HCT116 (cell line): ENCODE data around the gene CBFA2T2. TPM values are rescaled to one million over a fixed set of nuclear protein-coding genes. Genes with fewer than 3 reads are reported as not detected.

Source experiments
- ATAC-seq: fragments of 200-7000 bp; cut with Tn5 transposase; 2 replicates; pipeline ENCODE4 v1.9.1; 2020; ENCODE audit warnings: mild to moderate bottlenecking, moderate library complexity
- BruUV-seq: library from RNA; stranded (reverse); fragments of 400-500 nt; replicated peaks from 2 replicates; lab custom pipeline; 2021; lab: Mats Ljungman, UMichigan
- CTCF ChIA-PET: fragments of 300-600 bp; sonication (Branson Sonifier 250); formaldehyde crosslinking; loops from one replicate; lab custom pipeline; 2021; ENCODE audit warnings: antibody characterized with exemption; lab: Charles Lee
- POLR2A ChIA-PET: fragments of 300-600, 350-600 bp; sonication (Branson Sonifier 250); formaldehyde crosslinking; loops from one replicate; lab custom pipeline; 2021; ENCODE audit warnings: antibody characterized with exemption; lab: Charles Lee
- RAD21 ChIA-PET, 2 experiments: fragments of 300-600 bp; sonication (Branson Sonifier 250); formaldehyde crosslinking; loops; one replicate each; lab custom pipeline; 2023; ENCODE audit warnings: low total read pairs in 2 of 2; ENCODE audit not compliant: uncharacterized antibody in 2 of 2, unreplicated experiment in 2 of 2, low non-redundant PET in 1 of 2; lab: Charles Lee
- DNase-seq: peaks from one replicate; pipeline ENCODE4 v3.0.0-alpha.2; 2010; ENCODE audit warnings: low read depth, low spot score
- H2AFZ ChIP-seq: fragments of 200-600 bp; shearing (Covaris generic), sonication (generic); 2 replicates; pipeline ENCODE4 v1.6.1; 2017; ENCODE audit warnings: low read depth, mixed run types, mixed read lengths, antibody characterized with exemption, low read length; ENCODE audit not compliant: poor library complexity, severe bottlenecking
- H3K27ac ChIP-seq: 2 replicates; pipeline ENCODE4 v1.5.1; 2012; ENCODE audit warnings: low read depth, low read length
- H3K27me3 ChIP-seq: fragments of 200-600 bp; sonication (generic); 2 replicates; pipeline ENCODE4 v1.6.1; 2016; ENCODE audit warnings: mixed run types, low read length, mixed read lengths; ENCODE audit not compliant: insufficient read depth
- H3K36me3 ChIP-seq, 2 experiments: fragments of 200-500 bp in 1 of 2; fragments of 200-600 bp in 1 of 2; sonication (Bioruptor generic) in 1 of 2; sonication (generic) in 1 of 2; 2 replicates each; pipeline versions ENCODE4 v1.5.1 to v1.6.1; 2014 to 2016; ENCODE audit warnings: low read length in 2 of 2, inconsistent platforms in 1 of 2, mixed read lengths in 1 of 2, mixed run types in 1 of 2; ENCODE audit not compliant: insufficient read depth in 2 of 2, control insufficient read depth in 1 of 2
- H3K4me1 ChIP-seq, 2 experiments: fragments of 200-600 bp in 1 of 2; sonication (generic) in 1 of 2; 2 replicates each; pipeline versions ENCODE4 v1.5.1 to v1.6.1; 2012 to 2017; ENCODE audit warnings: low read length in 2 of 2, inconsistent platforms in 1 of 2, mild to moderate bottlenecking in 1 of 2, mixed read lengths in 1 of 2, mixed run types in 1 of 2, moderate library complexity in 1 of 2; ENCODE audit not compliant: insufficient read depth in 2 of 2, control insufficient read depth in 1 of 2
- H3K4me2 ChIP-seq: fragments of 200-600 bp; sonication (generic); 2 replicates; pipeline ENCODE4 v1.6.1; 2017; ENCODE audit warnings: mixed run types, low read length, mixed read lengths
- H3K4me3 ChIP-seq, 2 experiments: fragments of 200-600 bp in 1 of 2; sonication (generic) in 1 of 2; replicated peaks in 1 of 2; 2 replicates each; pipeline ENCODE4 v1.5.1; 2011 to 2016; ENCODE audit warnings: low read length in 2 of 2, control low read depth in 1 of 2, low read depth in 1 of 2, mild to moderate bottlenecking in 1 of 2, mixed read lengths in 1 of 2, mixed run types in 1 of 2
- H3K79me2 ChIP-seq: fragments of 200-600 bp; sonication (generic); 2 replicates; pipeline ENCODE4 v1.6.1; 2017; ENCODE audit warnings: mild to moderate bottlenecking, mixed run types, low read length, moderate library complexity, mixed read lengths; ENCODE audit not compliant: insufficient read depth
- H3K9ac ChIP-seq: fragments of 200-600 bp; sonication (generic); 2 replicates; pipeline ENCODE4 v1.6.1; 2016; ENCODE audit warnings: low read length, mixed read lengths
- H3K9me2 ChIP-seq: fragments of 200-600 bp; sonication (generic), shearing (Covaris generic); 2 replicates; pipeline ENCODE4 v1.6.1; 2017; ENCODE audit warnings: mixed run types, mild to moderate bottlenecking, moderate library complexity; ENCODE audit not compliant: insufficient read depth
- H3K9me3 ChIP-seq, 2 experiments: fragments of 200-500 bp in 1 of 2; fragments of 200-600 bp in 1 of 2; sonication (Bioruptor generic) in 1 of 2; sonication (generic) in 1 of 2; 2 replicates each; pipeline ENCODE4 v1.6.1; 2014 to 2017; ENCODE audit warnings: low read length in 2 of 2, mixed read lengths in 2 of 2, inconsistent platforms in 1 of 2, low read depth in 1 of 2, mild to moderate bottlenecking in 1 of 2, mixed run types in 1 of 2, moderate library complexity in 1 of 2; ENCODE audit not compliant: control insufficient read depth in 1 of 2, insufficient read depth in 1 of 2
- H4K20me1 ChIP-seq: fragments of 200-600 bp; sonication (generic), shearing (Covaris generic); 2 replicates; pipeline ENCODE4 v1.6.1; 2017; ENCODE audit warnings: mixed run types, mild to moderate bottlenecking, moderate library complexity; ENCODE audit not compliant: insufficient read depth
- CTCF ChIP-seq, 3 experiments: fragments of 200-600 bp in 1 of 3; sonication (generic) in 1 of 3; IDR thresholded peaks in 2 of 3; conservative IDR thresholded peaks in 1 of 3; 2 replicates each; pipeline ENCODE4 v1.5.1; 2012 to 2017; ENCODE audit warnings: low read depth in 2 of 3, low read length in 2 of 3, antibody characterized with exemption in 1 of 3, borderline replicate concordance in 1 of 3, control low read depth in 1 of 3, mild to moderate bottlenecking in 1 of 3, mixed read lengths in 1 of 3, mixed run types in 1 of 3, moderate library complexity in 1 of 3; ENCODE audit not compliant: insufficient read depth in 1 of 3
- EGR1 ChIP-seq: IDR thresholded peaks from 2 replicates; pipeline ENCODE4 v1.6.1; 2012; ENCODE audit warnings: low read depth
- REST ChIP-seq: IDR thresholded peaks from 2 replicates; pipeline ENCODE4 v1.6.1; 2012; ENCODE audit warnings: low read depth
- YY1 ChIP-seq: IDR thresholded peaks from 2 replicates; pipeline ENCODE4 v1.6.1; 2011; ENCODE audit warnings: low read length, low read depth, moderate library complexity, mild to moderate bottlenecking; ENCODE audit not compliant: insufficient replicate concordance; ENCODE audit errors: extremely low read depth
- intact Hi-C: fragments of 100-400 bp; cut with micrococcal nuclease; formaldehyde crosslinking; loops from 2 replicates; pipeline ENCODE4 v1.10.0; 2022
- total RNA-seq: library from RNA; stranded (reverse); gene quantifications from one replicate; pipeline ENCODE4 v1.2.1, GENCODE V29; 2021; ENCODE audit not compliant: unreplicated experiment

Gene CBFA2T2
- total RNA-seq, 1 experiment from 2014 or later, result 8.0 TPM

GRCh38 chr20:33667245-33667675, 177.4 kb downstream of the CBFA2T2 start:
- intact Hi-C loops, result loop anchor here (5.0 kb wide), 1 partner anchor 210 kb away; no protein-coding TSS in a partner anchor
- no peak overlapping the region for H3K4me2 ChIP-seq
- DNase-seq (no peak), ATAC-seq (no peak)
- TF ChIP-seq CTCF (IDR thresholded peaks at IDR 0.05 in 2 of 3, conservative IDR thresholded peaks at IDR 0.05 in 1 of 3; ENCODE audit: borderline replicate concordance in 1 of 3, insufficient read depth in 1 of 3, low read depth in 2 of 3, low read length in 2 of 3) (no peak), YY1 (no peak), EGR1 (no peak), REST (no peak)
- no peaks in the 10 kb centered on the region for H3K9me3 ChIP-seq
- H4K20me1 ChIP-seq, result no peaks in the 10 kb centered on the region
- H3K27me3 ChIP-seq, result no peaks in the 10 kb centered on the region
- H3K4me3 ChIP-seq, result no peak overlapping the region
- CTCF ChIA-PET, result no interaction called here
- RAD21 ChIA-PET, result interaction anchor here in 1 of 2 experiments (0.5 kb wide), 1 partner anchor 1029 kb away, joined by 10 read pairs; no protein-coding TSS in a partner anchor
- POLR2A ChIA-PET, result no interaction called here
- H3K36me3 ChIP-seq, result peaks cover 10 to 23% of the 10 kb centered on the region in 2 experiments; a peak in 3 of 4 replicates
- peaks cover 14% of the 10 kb centered on the region; the same call in 1 of the 2 replicates for H3K79me2 ChIP-seq
- peaks cover 9 to 22% of the 10 kb centered on the region in 2 experiments for H3K4me1 ChIP-seq
- H3K9me2 ChIP-seq, result no peaks in the 10 kb centered on the region
- H3K9ac ChIP-seq, result no peak overlapping the region
- H3K27ac ChIP-seq, result no peak overlapping the region; the same call in 1 of the 2 replicates
- no peak overlapping the region for H2AFZ ChIP-seq
- BruUV-seq, result no TSS peak
